Panc1 (cell line): ENCODE measurements around the gene DIP2C. TPM values are rescaled to one million over a fixed set of nuclear protein-coding genes. Genes with fewer than 3 reads are reported as not detected.

ENCODE experiments used
- ATAC-seq: fragments of 200-7000 bp; cut with Tn5 transposase; 2 replicates; pipeline ENCODE4 v1.9.1; 2020; ENCODE audit warnings: mild to moderate bottlenecking, moderate library complexity
- BruUV-seq: library from RNA; stranded (reverse); fragments of 400-500 nt; replicated peaks from 2 replicates; lab custom pipeline; 2021; lab: Mats Ljungman, UMichigan
- CTCF ChIA-PET: fragments of 300-600 bp; sonication (Branson Sonifier 250); formaldehyde crosslinking; loops from one replicate; lab custom pipeline; 2022; ENCODE audit warnings: antibody characterized with exemption; lab: Charles Lee
- POLR2A ChIA-PET: fragments of 300-600 bp; sonication (Branson Sonifier 250); formaldehyde crosslinking; loops from one replicate; lab custom pipeline; 2022; ENCODE audit warnings: antibody characterized with exemption; lab: Charles Lee
- DNase-seq: peaks from one replicate; pipeline ENCODE4 v3.0.0-alpha.2; 2010; ENCODE audit warnings: low read depth, low spot score
- H3K27ac ChIP-seq: 2 replicates; pipeline ENCODE4 v1.5.1; 2011; ENCODE audit warnings: mild to moderate bottlenecking, low read length, inconsistent platforms
- H3K27me3 ChIP-seq: fragments of 200-500 bp; sonication (Bioruptor generic); 2 replicates; pipeline ENCODE4 v1.6.0; 2014; ENCODE audit warnings: low read length, inconsistent platforms; ENCODE audit not compliant: control insufficient read depth, insufficient read depth
- H3K36me3 ChIP-seq: fragments of 200-500 bp; sonication (Bioruptor generic); 2 replicates; pipeline ENCODE4 v1.5.1; 2014; ENCODE audit warnings: inconsistent platforms, mild to moderate bottlenecking, low read length, moderate library complexity; ENCODE audit not compliant: control insufficient read depth, insufficient read depth
- H3K4me1 ChIP-seq: 2 replicates; pipeline ENCODE4 v1.5.1; 2011; ENCODE audit warnings: inconsistent platforms, mild to moderate bottlenecking, low read length, moderate library complexity; ENCODE audit not compliant: control insufficient read depth, insufficient read depth
- H3K4me3 ChIP-seq, 2 experiments: 2 replicates each; pipeline ENCODE4 v1.5.1; 2011 to 2012; ENCODE audit warnings: low read depth in 2 of 2, low read length in 2 of 2, mild to moderate bottlenecking in 2 of 2, inconsistent platforms in 1 of 2, moderate library complexity in 1 of 2
- H3K9me3 ChIP-seq: fragments of 200-500 bp; sonication (Bioruptor generic); 2 replicates; pipeline ENCODE4 v1.5.1; 2014; ENCODE audit warnings: low read depth, mild to moderate bottlenecking, inconsistent platforms, low read length, moderate library complexity; ENCODE audit not compliant: control insufficient read depth, insufficient read depth
- POLR2AphosphoS5 ChIP-seq: IDR thresholded peaks from 2 replicates; pipeline ENCODE4 v1.6.1; 2012; ENCODE audit warnings: mild to moderate bottlenecking, low read depth, low read length, moderate library complexity
- SIN3A ChIP-seq: IDR thresholded peaks from 2 replicates; pipeline ENCODE4 v1.6.1; 2012; ENCODE audit warnings: low read depth, mild to moderate bottlenecking, low read length, moderate library complexity, borderline replicate concordance; ENCODE audit not compliant: insufficient read depth
- TCF7L2 ChIP-seq: IDR thresholded peaks from 2 replicates; pipeline ENCODE4 v1.6.1; 2011; ENCODE audit warnings: mild to moderate bottlenecking, low read depth, low read length, inconsistent platforms
- in situ Hi-C: cut with HindIII; loops from 2 replicates; pipeline ENCODE4 v1.10.0; 2016; ENCODE audit warnings: low sequenced_read_pairs, low pct_unique_long_range_greater_than_20kb
- intact Hi-C: fragments of 100-400 bp; cut with micrococcal nuclease; formaldehyde crosslinking; loops from one replicate; pipeline ENCODE4 v1.10.0; 2022; ENCODE audit not compliant: unreplicated experiment
- total RNA-seq: library from RNA; stranded (reverse); gene quantifications from one replicate; pipeline ENCODE4 v1.2.1, GENCODE V29; 2021; ENCODE audit not compliant: unreplicated experiment
- TF ChIP-seq, protein P1 (sequence below): fragments of 450-650 bp; IDR thresholded peaks from 2 replicates; pipeline ENCODE4 v1.5.1; 2017; ENCODE audit warnings: mild to moderate bottlenecking
- TF ChIP-seq, protein P2 (sequence below), 2 experiments: IDR thresholded peaks; 2 replicates each; pipeline ENCODE4 v1.6.1; 2011 to 2012; ENCODE audit warnings: low read depth in 2 of 2, control low read depth in 1 of 2, low read length in 1 of 2, mild to moderate bottlenecking in 1 of 2, moderate library complexity in 1 of 2; ENCODE audit not compliant: insufficient read depth in 1 of 2

DIP2C gene
- total RNA-seq, 1 experiment from 2014 or later: 13.2 TPM

DNA sequence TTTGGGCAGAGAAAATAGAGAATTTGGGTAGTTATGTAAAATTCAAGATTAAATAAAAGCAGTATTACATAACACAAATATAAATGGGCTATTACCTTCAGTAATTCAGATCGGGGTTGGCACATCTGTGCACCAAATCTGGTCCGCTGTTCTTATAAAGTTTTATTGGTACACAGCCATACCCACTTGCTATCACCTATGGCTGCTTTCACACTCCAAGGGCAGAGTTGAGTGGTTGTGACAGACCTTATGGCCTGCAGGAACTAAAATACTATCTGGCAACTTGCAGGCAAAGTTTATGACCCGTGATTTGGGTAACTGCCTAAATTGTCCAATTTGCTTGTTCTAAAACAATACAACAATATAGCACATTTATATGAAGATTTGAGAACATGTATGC, 249.3 kb downstream of the DIP2C start:
- ATAC-seq (no peak), DNase-seq (no peak)
- intact Hi-C loops: no loop called here
- Histone ChIP-seq H3K4me1 (no peaks in the 10 kb centered on the region), H3K36me3 (no peaks in the 10 kb centered on the region), H3K9me3 (no peaks in the 10 kb centered on the region), H3K4me3 (no peak overlapping the region), H3K27ac (no peak overlapping the region), H3K27me3 (no peaks in the 10 kb centered on the region)
- POLR2A ChIA-PET: no interaction called here
- BruUV-seq: no TSS peak
- in situ Hi-C loops: no loop called here
- no peak for TF ChIP-seq POLR2AphosphoS5
- TF ChIP-seq, protein P1, sequence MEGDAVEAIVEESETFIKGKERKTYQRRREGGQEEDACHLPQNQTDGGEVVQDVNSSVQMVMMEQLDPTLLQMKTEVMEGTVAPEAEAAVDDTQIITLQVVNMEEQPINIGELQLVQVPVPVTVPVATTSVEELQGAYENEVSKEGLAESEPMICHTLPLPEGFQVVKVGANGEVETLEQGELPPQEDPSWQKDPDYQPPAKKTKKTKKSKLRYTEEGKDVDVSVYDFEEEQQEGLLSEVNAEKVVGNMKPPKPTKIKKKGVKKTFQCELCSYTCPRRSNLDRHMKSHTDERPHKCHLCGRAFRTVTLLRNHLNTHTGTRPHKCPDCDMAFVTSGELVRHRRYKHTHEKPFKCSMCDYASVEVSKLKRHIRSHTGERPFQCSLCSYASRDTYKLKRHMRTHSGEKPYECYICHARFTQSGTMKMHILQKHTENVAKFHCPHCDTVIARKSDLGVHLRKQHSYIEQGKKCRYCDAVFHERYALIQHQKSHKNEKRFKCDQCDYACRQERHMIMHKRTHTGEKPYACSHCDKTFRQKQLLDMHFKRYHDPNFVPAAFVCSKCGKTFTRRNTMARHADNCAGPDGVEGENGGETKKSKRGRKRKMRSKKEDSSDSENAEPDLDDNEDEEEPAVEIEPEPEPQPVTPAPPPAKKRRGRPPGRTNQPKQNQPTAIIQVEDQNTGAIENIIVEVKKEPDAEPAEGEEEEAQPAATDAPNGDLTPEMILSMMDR: no peak
- TF ChIP-seq, protein P2, sequence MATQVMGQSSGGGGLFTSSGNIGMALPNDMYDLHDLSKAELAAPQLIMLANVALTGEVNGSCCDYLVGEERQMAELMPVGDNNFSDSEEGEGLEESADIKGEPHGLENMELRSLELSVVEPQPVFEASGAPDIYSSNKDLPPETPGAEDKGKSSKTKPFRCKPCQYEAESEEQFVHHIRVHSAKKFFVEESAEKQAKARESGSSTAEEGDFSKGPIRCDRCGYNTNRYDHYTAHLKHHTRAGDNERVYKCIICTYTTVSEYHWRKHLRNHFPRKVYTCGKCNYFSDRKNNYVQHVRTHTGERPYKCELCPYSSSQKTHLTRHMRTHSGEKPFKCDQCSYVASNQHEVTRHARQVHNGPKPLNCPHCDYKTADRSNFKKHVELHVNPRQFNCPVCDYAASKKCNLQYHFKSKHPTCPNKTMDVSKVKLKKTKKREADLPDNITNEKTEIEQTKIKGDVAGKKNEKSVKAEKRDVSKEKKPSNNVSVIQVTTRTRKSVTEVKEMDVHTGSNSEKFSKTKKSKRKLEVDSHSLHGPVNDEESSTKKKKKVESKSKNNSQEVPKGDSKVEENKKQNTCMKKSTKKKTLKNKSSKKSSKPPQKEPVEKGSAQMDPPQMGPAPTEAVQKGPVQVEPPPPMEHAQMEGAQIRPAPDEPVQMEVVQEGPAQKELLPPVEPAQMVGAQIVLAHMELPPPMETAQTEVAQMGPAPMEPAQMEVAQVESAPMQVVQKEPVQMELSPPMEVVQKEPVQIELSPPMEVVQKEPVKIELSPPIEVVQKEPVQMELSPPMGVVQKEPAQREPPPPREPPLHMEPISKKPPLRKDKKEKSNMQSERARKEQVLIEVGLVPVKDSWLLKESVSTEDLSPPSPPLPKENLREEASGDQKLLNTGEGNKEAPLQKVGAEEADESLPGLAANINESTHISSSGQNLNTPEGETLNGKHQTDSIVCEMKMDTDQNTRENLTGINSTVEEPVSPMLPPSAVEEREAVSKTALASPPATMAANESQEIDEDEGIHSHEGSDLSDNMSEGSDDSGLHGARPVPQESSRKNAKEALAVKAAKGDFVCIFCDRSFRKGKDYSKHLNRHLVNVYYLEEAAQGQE (IDR thresholded peaks at IDR 0.05; ENCODE audit: insufficient read depth in 1 of 2, low read depth in 2 of 2, low read length in 1 of 2): no peak
- no peak for TF ChIP-seq TCF7L2
- no peak for TF ChIP-seq SIN3A
- CTCF ChIA-PET: no interaction called here

DNA sequence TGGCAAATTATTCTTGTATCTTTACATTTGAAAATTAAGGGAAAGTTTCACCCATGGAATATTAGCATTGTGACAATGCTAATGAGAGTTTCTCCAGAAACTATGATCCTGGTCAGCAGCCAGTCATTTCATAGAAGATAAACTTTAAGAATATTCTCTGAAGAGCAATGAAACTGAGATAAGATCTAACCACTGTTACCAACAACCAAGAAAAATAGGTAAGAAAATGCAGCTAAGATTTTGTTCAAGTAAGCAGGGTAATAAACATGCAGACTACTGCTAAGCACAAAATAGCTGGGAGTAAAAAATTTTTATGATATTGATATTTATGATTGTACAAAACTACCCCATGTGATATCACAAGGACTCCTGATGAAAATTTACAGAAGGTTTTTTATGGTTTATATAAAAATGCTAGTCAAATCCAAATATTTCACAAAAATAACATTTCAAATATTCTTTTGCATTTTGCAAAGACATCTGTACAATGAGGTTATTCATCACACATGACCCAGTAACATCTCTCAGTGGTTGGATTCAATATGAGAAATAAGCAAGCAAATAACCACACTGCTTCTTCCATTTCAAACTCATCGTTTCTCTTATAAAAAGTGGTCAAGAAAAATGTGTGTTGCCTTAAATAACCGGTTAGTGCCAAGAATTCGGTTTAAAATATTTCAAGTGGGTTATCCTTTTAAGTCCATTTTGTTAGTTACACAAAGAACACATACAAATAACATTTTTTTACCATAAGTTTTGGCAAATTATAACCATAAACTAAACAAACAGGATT, 251.6 kb downstream of the DIP2C start:
- no TSS peak for BruUV-seq
- CTCF ChIA-PET: no interaction called here
- in situ Hi-C loops (no loop called here), intact Hi-C loops (no loop called here)
- DNase-seq: no peak
- Histone ChIP-seq H3K9me3 (no peaks in the 10 kb centered on the region), H3K36me3 (no peaks in the 10 kb centered on the region), H3K27ac (no peak overlapping the region), H3K4me1 (no peaks in the 10 kb centered on the region), H3K4me3 (no peak overlapping the region), H3K27me3 (no peaks in the 10 kb centered on the region)
- POLR2A ChIA-PET: no interaction called here
- ATAC-seq: no peak
- TF ChIP-seq POLR2AphosphoS5 (no peak), SIN3A (no peak), TCF7L2 (no peak)
- TF ChIP-seq, protein P2 (IDR thresholded peaks at IDR 0.05; ENCODE audit: insufficient read depth in 1 of 2, low read depth in 2 of 2, low read length in 1 of 2): no peak
- TF ChIP-seq, protein P1: no peak
